GM13977 (cell line): Measurements from ENCODE around the gene KIF13A.

Experiments used
- DNase-seq: peaks from one replicate; pipeline ENCODE4 v3.0.0; 2012; ENCODE audit warnings: low spot score
- in situ Hi-C: fragments of 300-500 bp; cut with MboI; formaldehyde crosslinking; loops from one replicate; pipeline ENCODE4 v1.12.0; 2022; ENCODE audit warnings: low sequenced_read_pairs, low pct_unique_long_range_greater_than_20kb, mixed read lengths, inconsistent platforms; ENCODE audit not compliant: unreplicated experiment
- TF ChIP-seq, protein P1 (sequence below): IDR thresholded peaks from 2 replicates; pipeline ENCODE4 v1.5.1; 2012; ENCODE audit warnings: mild to moderate bottlenecking, control low read depth; ENCODE audit not compliant: insufficient read depth; ENCODE audit errors: extremely low read depth, missing control alignments

Gene KIF13A

DNA sequence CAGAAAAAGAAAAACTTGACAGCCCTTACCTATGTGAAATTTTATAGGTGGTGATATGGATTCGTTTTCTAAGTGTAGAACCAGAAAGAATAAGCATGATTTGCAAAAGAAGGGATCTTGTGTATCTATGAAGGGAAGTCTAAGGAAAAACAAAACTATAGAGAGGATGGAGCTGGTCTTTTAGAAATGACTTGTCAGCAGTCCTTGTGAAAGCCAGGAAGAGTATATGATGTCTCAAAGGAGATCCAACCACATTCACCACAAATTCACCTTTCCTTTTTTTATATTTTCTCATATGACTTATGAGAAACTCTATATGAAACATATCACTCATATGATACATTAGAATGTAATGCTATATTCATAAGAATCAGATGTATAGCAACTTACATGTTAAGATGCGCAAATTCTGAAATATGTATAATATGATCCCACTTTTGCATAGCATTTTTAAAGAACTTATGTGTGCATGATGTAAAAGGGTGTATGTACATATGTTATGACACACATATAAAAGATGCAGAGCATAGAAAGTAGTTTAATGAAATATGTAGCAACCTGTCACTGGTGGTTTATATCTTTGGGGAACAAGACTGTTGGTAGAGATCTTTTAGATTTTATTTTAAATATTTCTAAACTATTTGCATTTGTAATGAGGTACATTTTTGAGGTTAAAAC is 188.8 kb downstream of the KIF13A start:
- in situ Hi-C loops, result no loop called here
- DNase-seq, result no peak
- TF ChIP-seq, protein P1, sequence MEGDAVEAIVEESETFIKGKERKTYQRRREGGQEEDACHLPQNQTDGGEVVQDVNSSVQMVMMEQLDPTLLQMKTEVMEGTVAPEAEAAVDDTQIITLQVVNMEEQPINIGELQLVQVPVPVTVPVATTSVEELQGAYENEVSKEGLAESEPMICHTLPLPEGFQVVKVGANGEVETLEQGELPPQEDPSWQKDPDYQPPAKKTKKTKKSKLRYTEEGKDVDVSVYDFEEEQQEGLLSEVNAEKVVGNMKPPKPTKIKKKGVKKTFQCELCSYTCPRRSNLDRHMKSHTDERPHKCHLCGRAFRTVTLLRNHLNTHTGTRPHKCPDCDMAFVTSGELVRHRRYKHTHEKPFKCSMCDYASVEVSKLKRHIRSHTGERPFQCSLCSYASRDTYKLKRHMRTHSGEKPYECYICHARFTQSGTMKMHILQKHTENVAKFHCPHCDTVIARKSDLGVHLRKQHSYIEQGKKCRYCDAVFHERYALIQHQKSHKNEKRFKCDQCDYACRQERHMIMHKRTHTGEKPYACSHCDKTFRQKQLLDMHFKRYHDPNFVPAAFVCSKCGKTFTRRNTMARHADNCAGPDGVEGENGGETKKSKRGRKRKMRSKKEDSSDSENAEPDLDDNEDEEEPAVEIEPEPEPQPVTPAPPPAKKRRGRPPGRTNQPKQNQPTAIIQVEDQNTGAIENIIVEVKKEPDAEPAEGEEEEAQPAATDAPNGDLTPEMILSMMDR, result no peak

DNA sequence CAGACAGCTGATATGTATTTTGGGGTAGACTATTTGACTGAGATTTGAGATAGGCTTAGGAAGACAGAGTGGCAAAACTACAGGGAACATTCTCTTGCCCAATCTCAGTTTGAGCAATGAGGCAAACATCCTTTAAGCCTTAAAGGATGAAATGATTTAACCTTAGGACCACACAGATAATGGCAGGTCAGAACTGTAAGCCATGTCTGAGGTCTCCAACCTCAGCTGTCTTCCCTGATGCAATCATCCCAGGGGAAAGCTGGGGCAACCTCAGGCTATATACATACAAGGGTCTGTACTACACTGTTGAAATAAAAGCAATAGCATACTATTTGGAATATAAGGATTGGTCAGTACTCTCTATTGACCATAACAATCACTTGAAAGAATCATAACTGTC is 196.9 kb downstream of the KIF13A start:
- no peak for DNase-seq
- in situ Hi-C loops, result no loop called here
- TF ChIP-seq, protein P1, result no peak

DNA sequence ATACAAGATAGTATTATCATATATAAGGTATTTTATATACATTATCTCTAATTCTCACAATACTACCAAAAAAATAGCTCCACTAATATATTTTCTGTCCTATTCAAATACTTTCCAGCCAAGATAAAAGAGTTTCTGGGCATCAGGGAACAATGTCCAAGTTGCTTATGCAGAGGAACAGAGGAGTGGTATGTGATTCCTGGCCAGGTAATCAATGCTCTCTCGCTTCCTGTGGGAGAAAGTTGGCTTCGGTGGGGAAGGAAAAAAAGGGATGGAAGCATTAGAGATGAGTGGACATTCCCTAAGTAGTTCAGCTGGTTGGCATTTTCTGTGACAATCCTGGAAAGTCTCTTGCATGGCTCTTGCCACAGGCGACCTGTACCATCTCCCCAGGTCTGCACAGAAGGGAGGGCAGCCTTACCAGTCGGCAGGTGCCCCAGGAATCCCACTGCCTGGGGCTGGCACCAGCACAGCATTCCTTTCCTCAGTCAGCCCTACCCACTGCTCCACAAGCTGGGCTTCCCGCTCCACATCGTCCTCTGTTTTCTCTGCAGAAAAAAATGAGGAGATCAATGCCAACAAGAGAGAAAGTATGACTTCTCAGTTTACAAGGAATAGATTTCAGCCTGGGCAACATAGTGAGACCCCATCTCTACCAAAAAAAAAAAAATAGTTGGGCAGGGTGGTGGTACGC is 202.2 kb downstream of the KIF13A start:
- DNase-seq, result no peak
- in situ Hi-C loops, result no loop called here
- TF ChIP-seq, protein P1, result no peak

DNA sequence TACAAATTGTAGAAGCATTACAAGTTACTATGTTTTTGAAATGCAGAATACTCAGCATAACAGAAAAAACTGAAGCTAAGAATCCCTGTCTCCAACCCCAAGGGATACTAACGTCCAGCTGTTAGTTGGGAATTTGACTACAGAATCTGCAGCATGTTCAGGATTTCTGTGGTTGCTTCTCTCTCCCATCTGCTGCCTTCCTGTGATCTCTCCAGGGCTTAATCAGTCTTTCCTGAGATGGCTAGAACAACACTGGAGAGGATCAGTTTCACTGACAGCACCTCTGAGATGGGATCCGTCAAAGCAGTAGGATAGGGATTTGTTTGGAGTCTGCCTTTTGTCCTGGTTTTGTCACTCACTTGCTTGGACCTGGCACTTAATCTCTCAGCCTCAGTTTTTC is 207.4 kb downstream of the KIF13A start:
- in situ Hi-C loops, result no loop called here
- TF ChIP-seq, protein P1, result no peak
- no peak for DNase-seq

DNA sequence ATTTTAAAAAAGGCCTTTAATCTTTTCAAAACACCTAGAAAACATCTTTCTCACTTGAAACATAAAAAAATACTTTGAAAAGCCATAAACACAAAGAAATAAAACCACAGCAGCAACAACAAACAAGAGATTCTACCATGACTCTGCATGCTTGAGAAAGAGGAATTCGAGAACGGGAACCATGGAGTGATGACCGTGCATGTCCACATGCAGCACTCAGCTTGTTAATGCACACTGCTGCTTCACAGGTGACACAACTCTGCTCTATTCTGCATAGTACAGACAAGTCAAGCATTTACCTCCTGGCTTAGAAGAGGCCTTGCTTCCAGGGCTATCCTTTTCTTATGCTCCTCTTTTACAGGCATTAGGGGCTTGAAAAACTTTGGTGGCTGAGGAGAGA is 215.8 kb downstream of the KIF13A start:
- in situ Hi-C loops, result no loop called here
- TF ChIP-seq, protein P1, result no peak
- no peak for DNase-seq

DNA sequence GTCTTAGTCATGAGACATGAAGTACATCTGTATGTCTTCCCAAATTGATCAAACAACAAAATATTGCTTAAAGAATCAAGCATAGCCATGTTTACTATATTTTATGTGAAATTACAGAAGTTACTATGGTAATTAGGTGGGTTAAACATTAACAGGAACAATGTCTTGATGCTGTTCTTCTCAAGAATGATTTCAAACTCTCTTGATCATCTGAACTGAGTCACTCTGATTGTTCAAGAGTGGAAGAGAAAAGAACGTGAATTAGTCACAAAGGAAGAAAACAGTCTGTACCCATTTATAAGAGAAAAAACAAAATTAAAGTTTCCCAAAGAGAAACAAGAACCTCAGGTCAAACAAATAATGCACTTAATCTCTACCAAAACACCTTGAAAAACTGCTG is 218.6 kb downstream of the KIF13A start:
- in situ Hi-C loops, result no loop called here
- TF ChIP-seq, protein P1, result no peak
- DNase-seq, result no peak

DNA sequence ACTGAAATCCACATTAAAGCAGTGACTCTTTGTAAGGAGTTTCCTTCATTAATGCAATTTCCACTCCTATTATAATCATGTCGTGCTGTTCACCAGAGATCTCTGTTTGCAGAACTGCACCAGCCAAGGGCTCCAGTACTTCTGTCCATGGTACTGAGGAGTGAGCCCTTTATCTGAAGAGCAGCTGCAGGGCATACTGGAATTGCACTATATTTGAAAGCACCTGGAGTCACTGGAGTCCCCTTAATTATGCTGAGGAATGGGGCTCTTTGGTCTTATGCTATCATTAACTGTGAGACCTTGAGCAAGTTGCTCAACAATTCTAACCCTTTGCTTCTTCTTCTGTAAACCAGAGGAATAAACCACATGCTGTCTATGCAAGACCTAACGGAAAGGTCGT is 219.0 kb downstream of the KIF13A start:
- in situ Hi-C loops, result no loop called here
- DNase-seq, result no peak
- TF ChIP-seq, protein P1, result no peak
